GM12873 (cell line): ENCODE measurements around the gene ZBTB9.
A peak's percentile ranks its signal among the peaks of the same experiment; 100 is the strongest.

ENCODE experiments used
- TF ChIP-seq, protein P1 (sequence below): IDR thresholded peaks from 2 replicates; pipeline ENCODE4 v1.5.1; 2012; ENCODE audit warnings: low read depth, mild to moderate bottlenecking, moderate library complexity, low read length, control low read depth; ENCODE audit not compliant: insufficient read depth; ENCODE audit errors: missing control alignments

ZBTB9 gene

GRCh38 chr6:33454009-33454946 lies at the start of gene ZBTB9:
Gene ZBTB9, plus strand, starts transcription at chr6:33454576. Its CDS starts 525 bp downstream, at chr6:33455101.
- TF ChIP-seq, protein P1, sequence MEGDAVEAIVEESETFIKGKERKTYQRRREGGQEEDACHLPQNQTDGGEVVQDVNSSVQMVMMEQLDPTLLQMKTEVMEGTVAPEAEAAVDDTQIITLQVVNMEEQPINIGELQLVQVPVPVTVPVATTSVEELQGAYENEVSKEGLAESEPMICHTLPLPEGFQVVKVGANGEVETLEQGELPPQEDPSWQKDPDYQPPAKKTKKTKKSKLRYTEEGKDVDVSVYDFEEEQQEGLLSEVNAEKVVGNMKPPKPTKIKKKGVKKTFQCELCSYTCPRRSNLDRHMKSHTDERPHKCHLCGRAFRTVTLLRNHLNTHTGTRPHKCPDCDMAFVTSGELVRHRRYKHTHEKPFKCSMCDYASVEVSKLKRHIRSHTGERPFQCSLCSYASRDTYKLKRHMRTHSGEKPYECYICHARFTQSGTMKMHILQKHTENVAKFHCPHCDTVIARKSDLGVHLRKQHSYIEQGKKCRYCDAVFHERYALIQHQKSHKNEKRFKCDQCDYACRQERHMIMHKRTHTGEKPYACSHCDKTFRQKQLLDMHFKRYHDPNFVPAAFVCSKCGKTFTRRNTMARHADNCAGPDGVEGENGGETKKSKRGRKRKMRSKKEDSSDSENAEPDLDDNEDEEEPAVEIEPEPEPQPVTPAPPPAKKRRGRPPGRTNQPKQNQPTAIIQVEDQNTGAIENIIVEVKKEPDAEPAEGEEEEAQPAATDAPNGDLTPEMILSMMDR: no peak

- TF ChIP-seq, protein P1: no peak
These were observed 49.5 kb upstream of the ZBTB9 start for GRCh38 chr6:33404884-33405283.

- TF ChIP-seq, protein P1: no peak
These were observed 48.9 kb upstream of the ZBTB9 start for GRCh38 chr6:33405386-33405940.

- TF ChIP-seq, protein P1: no peak
These were observed 48.2 kb upstream of the ZBTB9 start for GRCh38 chr6:33406126-33406525.

GRCh38 chr6:33407132-33407718 lies 47.2 kb upstream of the ZBTB9 start:
- TF ChIP-seq, protein P1: peak; percentile 14

GRCh38 chr6:33410050-33410710 lies 44.2 kb upstream of the ZBTB9 start:
- TF ChIP-seq, protein P1: no peak
